ENCODE data around the gene COL2A1. TPM values are rescaled to one million over a fixed set of nuclear protein-coding genes. Genes with fewer than 3 reads are reported as not detected.
A peak's percentile ranks its signal among the peaks of the same experiment; 100 is the strongest.

COL2A1 gene
- total RNA-seq, 3 donors from 2014 or later: 1.6 to 3.2 TPM; not detected in 1

GRCh38 chr12:47978598-47978873 is 25.7 kb downstream of the COL2A1 start:
- Histone ChIP-seq H3K27ac (no peak overlapping the region), H3K4me1 (no peaks in the 10 kb centered on the region), H3K36me3 (no peaks in the 10 kb centered on the region), H3K4me3 (no peak overlapping the region), H3K9me3 (no peaks in the 10 kb centered on the region), H3K27me3 (no peaks in the 10 kb centered on the region)
- no peak for TF ChIP-seq CTCF (IDR thresholded peaks at IDR 0.05)
- TF ChIP-seq POLR2AphosphoS5 (IDR thresholded peaks at IDR 0.05): no peak
- TF ChIP-seq POLR2A (IDR thresholded peaks at IDR 0.05): no peak
- intact Hi-C loops (cut with DNase I; ENCODE audit: low total_unique reads): no loop called here
- DNase-seq (ENCODE audit: low spot score in 2 of 2): no peak

- H3K27ac ChIP-seq: peak overlapping the region in 1 of 2 donors; percentile 26
- H3K36me3 ChIP-seq: no peaks in the 10 kb centered on the region
- no peaks in the 10 kb centered on the region for H3K4me1 ChIP-seq
- no peak for DNase-seq (ENCODE audit: low spot score in 2 of 2)
- no peaks in the 10 kb centered on the region for H3K9me3 ChIP-seq
- intact Hi-C loops (cut with DNase I; ENCODE audit: low total_unique reads): no loop called here
- H3K4me3 ChIP-seq: no peak overlapping the region
- TF ChIP-seq POLR2A (IDR thresholded peaks at IDR 0.05): no peak
- no peaks in the 10 kb centered on the region for H3K27me3 ChIP-seq
Measured at GRCh38 chr12:47977772-47978597, 26.3 kb downstream of the COL2A1 start.

- Histone ChIP-seq H3K9me3 (no peaks in the 10 kb centered on the region), H3K4me3 (peak overlapping the region in 2 of 3 donors; percentile 24 to 30), H3K27ac (peak overlapping the region; percentile 7 to 26), H3K4me1 (no peaks in the 10 kb centered on the region), H3K27me3 (no peaks in the 10 kb centered on the region), H3K36me3 (no peaks in the 10 kb centered on the region)
- peak in 1 of 2 donors; percentile 71 for DNase-seq (ENCODE audit: low spot score in 2 of 2)
- intact Hi-C loops (cut with DNase I; ENCODE audit: low total_unique reads): no loop called here
- TF ChIP-seq POLR2AphosphoS5 (IDR thresholded peaks at IDR 0.05) (no peak), POLR2A (IDR thresholded peaks at IDR 0.05) (no peak), CTCF (IDR thresholded peaks at IDR 0.05) (no peak)
Measured at GRCh38 chr12:47977046-47977771, 27.1 kb downstream of the COL2A1 start.

- intact Hi-C loops (cut with DNase I; ENCODE audit: low total_unique reads): no loop called here
- Histone ChIP-seq H3K9me3 (no peaks in the 10 kb centered on the region), H3K27ac (no peak overlapping the region), H3K36me3 (no peaks in the 10 kb centered on the region), H3K4me3 (no peak overlapping the region), H3K27me3 (no peaks in the 10 kb centered on the region), H3K4me1 (no peaks in the 10 kb centered on the region)
- TF ChIP-seq CTCF (IDR thresholded peaks at IDR 0.05): no peak
- TF ChIP-seq POLR2AphosphoS5 (IDR thresholded peaks at IDR 0.05): no peak
- no peak for DNase-seq (ENCODE audit: low spot score in 2 of 2)
Measured at GRCh38 chr12:47975816-47976215, 28.5 kb downstream of the COL2A1 start.

GRCh38 chr12:47975036-47975620 is 29.1 kb downstream of the COL2A1 start:
- no peaks in the 10 kb centered on the region for H3K4me1 ChIP-seq
- no peaks in the 10 kb centered on the region for H3K27me3 ChIP-seq
- TF ChIP-seq CTCF (IDR thresholded peaks at IDR 0.05) (no peak), POLR2AphosphoS5 (IDR thresholded peaks at IDR 0.05) (no peak), POLR2A (IDR thresholded peaks at IDR 0.05) (no peak)

More at GRCh38 chr12:47975036-47975620, 29.1 kb downstream of the COL2A1 start:
- DNase-seq (ENCODE audit: low spot score in 2 of 2): no peak
- intact Hi-C loops (cut with DNase I; ENCODE audit: low total_unique reads): no loop called here
- H3K4me3 ChIP-seq: no peak overlapping the region
- no peaks in the 10 kb centered on the region for H3K36me3 ChIP-seq
- H3K27ac ChIP-seq: no peak overlapping the region
- H3K9me3 ChIP-seq: no peaks in the 10 kb centered on the region
